HG02642 (cell line): ENCODE measurements around the gene TMEM9.

ENCODE experiments used
- ATAC-seq: cut with Tn5 transposase; IDR thresholded peaks from one replicate; pipeline ENCODE4 v1.9.1; 2021; ENCODE audit warnings: mild to moderate bottlenecking; ENCODE audit not compliant: unreplicated experiment, poor library complexity

TMEM9 gene

GRCh38 chr1:201112173-201112731 is 42.0 kb downstream of the TMEM9 start, which contains the start of gene CACNA1S:
Gene CACNA1S (minus strand): TSS chr1:201112426. CDS start chr1:201112339, 87 bp downstream.
- ATAC-seq: no peak

- ATAC-seq: no peak
These were observed 42.6 kb downstream of the TMEM9 start for GRCh38 chr1:201111672-201112071.

- ATAC-seq: no peak
These were observed 43.1 kb downstream of the TMEM9 start for GRCh38 chr1:201111156-201111555.

GRCh38 chr1:201110616-201111015 is 43.7 kb downstream of the TMEM9 start:
- ATAC-seq: no peak

GRCh38 chr1:201110138-201110537 is 44.1 kb downstream of the TMEM9 start:
- ATAC-seq: no peak

GRCh38 chr1:201109651-201110050 is 44.6 kb downstream of the TMEM9 start:
- no peak for ATAC-seq

GRCh38 chr1:201108614-201109013 is 45.7 kb downstream of the TMEM9 start:
- ATAC-seq: no peak

- no peak for ATAC-seq
These were observed 48.6 kb downstream of the TMEM9 start for GRCh38 chr1:201105688-201106087.

GRCh38 chr1:201104141-201104540 is 50.1 kb downstream of the TMEM9 start:
- no peak for ATAC-seq

GRCh38 chr1:201103666-201104065 is 50.6 kb downstream of the TMEM9 start:
- no peak for ATAC-seq

GRCh38 chr1:201100169-201100930 is 53.9 kb downstream of the TMEM9 start:
- ATAC-seq: no peak

GRCh38 chr1:201098992-201099677 is 55.1 kb downstream of the TMEM9 start:
- no peak for ATAC-seq

- no peak for ATAC-seq
These were observed 57.1 kb downstream of the TMEM9 start for GRCh38 chr1:201096977-201097856.

- no peak for ATAC-seq
These were observed 58.2 kb downstream of the TMEM9 start for GRCh38 chr1:201096041-201096461.

- ATAC-seq: no peak
These were observed 58.7 kb downstream of the TMEM9 start for GRCh38 chr1:201095581-201095980.

- no peak for ATAC-seq
These were observed 59.4 kb downstream of the TMEM9 start for GRCh38 chr1:201094832-201095231.

- ATAC-seq: no peak
These were observed 60.3 kb downstream of the TMEM9 start for GRCh38 chr1:201093962-201094361.

- ATAC-seq: no peak
These were observed 60.7 kb downstream of the TMEM9 start for GRCh38 chr1:201093561-201093960.

- no peak for ATAC-seq
These were observed 61.5 kb downstream of the TMEM9 start for GRCh38 chr1:201092738-201093137.

- ATAC-seq: no peak
These were observed 63.0 kb downstream of the TMEM9 start for GRCh38 chr1:201091256-201091655.
